LNCAP (cell line): Measurements from ENCODE around the gene VRK3.

ENCODE experiments used
- TF ChIP-seq, protein P1 (sequence below): fragments of 450-650 bp; IDR thresholded peaks from 2 replicates; pipeline ENCODE4 v1.5.1; 2017; ENCODE audit warnings: mild to moderate bottlenecking

VRK3 gene

GRCh38 chr19:49938662-49939061 is 86.5 kb downstream of the VRK3 start:
- TF ChIP-seq, protein P1, sequence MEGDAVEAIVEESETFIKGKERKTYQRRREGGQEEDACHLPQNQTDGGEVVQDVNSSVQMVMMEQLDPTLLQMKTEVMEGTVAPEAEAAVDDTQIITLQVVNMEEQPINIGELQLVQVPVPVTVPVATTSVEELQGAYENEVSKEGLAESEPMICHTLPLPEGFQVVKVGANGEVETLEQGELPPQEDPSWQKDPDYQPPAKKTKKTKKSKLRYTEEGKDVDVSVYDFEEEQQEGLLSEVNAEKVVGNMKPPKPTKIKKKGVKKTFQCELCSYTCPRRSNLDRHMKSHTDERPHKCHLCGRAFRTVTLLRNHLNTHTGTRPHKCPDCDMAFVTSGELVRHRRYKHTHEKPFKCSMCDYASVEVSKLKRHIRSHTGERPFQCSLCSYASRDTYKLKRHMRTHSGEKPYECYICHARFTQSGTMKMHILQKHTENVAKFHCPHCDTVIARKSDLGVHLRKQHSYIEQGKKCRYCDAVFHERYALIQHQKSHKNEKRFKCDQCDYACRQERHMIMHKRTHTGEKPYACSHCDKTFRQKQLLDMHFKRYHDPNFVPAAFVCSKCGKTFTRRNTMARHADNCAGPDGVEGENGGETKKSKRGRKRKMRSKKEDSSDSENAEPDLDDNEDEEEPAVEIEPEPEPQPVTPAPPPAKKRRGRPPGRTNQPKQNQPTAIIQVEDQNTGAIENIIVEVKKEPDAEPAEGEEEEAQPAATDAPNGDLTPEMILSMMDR, result no peak

DNA sequence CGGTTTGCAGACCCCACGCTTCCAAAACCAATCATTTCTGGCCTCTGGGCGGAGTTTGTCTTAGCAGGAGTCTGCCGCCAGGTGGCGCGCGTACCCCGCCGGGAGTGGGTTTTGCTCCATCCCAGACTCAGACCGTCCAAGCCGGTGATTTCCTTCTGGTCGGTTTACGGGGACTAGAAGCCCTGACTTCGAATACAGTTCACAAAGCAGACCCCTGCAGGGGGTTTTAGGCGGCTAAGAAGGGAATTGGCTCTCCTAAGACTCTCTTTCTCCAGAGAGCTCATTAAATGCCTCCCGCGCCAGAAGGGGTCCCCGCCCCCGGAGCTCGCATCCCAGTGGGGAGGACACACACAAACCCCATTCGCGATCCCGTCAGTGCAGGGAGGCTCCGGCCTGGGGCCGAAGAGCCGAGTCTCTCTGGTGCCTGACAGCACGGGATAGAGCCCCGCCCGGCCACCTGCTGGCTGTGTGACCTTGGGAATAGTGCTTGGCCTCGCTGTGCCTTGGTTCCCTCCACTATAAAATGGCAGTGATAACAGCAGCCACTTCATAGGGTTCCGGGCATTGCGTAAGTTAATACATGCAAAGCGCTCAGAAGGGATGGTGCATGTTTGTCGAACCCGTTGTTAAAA is 87.3 kb downstream of the VRK3 start:
- TF ChIP-seq, protein P1, result peak; percentile 92

GRCh38 chr19:49936549-49936948 is 88.6 kb downstream of the VRK3 start:
- TF ChIP-seq, protein P1, result no peak

- TF ChIP-seq, protein P1, result no peak
Measured at GRCh38 chr19:49933643-49934042, 91.5 kb downstream of the VRK3 start.

DNA sequence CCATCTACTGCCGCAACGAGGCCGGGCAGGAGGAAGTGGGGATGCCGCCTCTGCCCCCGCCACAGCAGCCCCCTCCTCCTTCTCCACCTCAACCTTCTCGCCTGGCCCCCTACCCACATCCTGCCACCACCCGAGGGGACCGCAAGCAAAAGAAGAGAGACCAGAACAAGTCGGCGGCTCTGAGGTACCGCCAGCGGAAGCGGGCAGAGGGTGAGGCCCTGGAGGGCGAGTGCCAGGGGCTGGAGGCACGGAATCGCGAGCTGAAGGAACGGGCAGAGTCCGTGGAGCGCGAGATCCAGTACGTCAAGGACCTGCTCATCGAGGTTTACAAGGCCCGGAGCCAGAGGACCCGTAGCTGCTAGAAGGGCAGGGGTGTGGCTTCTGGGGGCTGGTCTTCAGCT is 92.4 kb downstream of the VRK3 start:
- TF ChIP-seq, protein P1, result no peak

DNA sequence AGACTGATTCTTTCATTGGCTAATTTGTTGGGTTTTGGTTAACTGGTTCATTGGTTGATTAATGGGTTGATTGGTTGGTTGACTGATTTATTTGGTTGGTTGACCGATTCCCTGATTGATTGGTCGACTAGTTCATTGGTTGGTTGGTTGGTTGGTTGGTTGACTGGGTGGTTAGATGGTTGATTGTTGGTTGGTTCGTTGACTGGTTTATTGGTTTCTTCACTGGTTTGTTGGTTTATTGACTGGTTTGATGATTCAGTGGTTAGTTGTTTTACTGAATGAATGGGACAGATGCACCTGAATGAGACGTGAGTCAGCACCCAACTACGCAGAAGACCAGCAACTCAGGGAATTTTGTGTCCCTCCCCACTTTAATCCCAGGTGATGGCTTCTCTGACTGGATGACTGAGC is 93.1 kb downstream of the VRK3 start:
- TF ChIP-seq, protein P1, result no peak

DNA sequence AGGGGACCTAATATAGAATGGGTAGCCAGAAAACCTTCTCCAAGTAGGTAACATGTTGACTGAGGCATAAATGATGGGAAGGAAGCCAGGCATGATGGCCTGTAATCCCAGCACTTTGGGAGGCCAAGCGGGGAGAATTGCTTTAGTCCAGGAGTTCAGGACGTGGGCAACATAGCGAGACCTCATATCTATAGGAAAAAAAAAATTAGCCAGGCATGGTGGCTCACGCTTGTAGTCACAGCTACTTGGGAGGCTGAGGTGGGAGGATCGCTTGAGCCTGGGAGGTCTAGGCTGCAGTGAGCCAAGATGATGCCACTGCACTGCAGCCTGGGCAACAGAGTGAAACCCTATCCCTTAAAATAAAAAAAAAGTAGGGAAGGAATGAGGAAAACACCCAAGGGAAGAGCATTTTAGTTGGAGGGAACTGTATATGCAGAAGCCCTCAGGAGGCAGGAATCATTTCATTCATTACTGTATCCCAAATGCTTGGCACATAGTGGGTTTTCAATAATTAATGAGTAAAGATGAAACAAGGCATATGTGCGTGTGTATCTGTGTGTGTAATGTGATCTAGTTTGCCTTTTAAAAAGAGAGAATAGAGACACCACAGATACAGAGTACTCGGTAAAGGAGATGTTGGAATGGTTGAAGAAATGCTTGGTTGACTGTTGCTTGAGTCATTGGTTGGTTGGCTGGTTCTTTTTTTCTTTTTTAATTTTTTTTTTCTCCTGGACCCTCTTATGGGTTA is 93.7 kb downstream of the VRK3 start:
- TF ChIP-seq, protein P1, result no peak
